Thyroid gland (tissue), 4 donors: ENCODE results near the gene TECTB.

ENCODE experiments used
- CTCF ChIP-seq, 6 experiments: fragments of 200-600 bp in 3 of 6; fragments of 450-650 bp in 3 of 6; sonication (generic) in 3 of 6; IDR thresholded peaks; one replicate each; pipeline ENCODE4 v1.5.1; 2016 to 2019; ENCODE audit warnings: antibody characterized with exemption in 6 of 6, mild to moderate bottlenecking in 2 of 6, inconsistent platforms in 1 of 6, moderate library complexity in 1 of 6
- POLR2A ChIP-seq, 2 donors: fragments of 450-650 bp; IDR thresholded peaks; one replicate each; pipeline ENCODE4 v1.6.1; 2017; ENCODE audit warnings: antibody characterized with exemption in 2 of 2, mild to moderate bottlenecking in 2 of 2, moderate library complexity in 1 of 2

- TF ChIP-seq POLR2A (IDR thresholded peaks at IDR 0.05) (no peak), CTCF (IDR thresholded peaks at IDR 0.05) (no peak)
Observed at GRCh38 chr10:112330162-112330561, 47.0 kb downstream of the TECTB start.
